DMS153 treated with DMSO at 0.1 percent for 48 hours (cell line): Measurements from ENCODE around the gene ZDHHC3.

Source experiments
- DNase-seq: peaks from one replicate; lab custom pipeline; 2025; ENCODE audit not compliant: unreplicated experiment; lab: John Stamatoyannopoulos, UW

ZDHHC3 gene

GRCh38 chr3:44899683-44900367 lies 76.1 kb downstream of the ZDHHC3 start:
- no peak for DNase-seq

- DNase-seq: no peak
Observed at GRCh38 chr3:44896440-44896839, 79.5 kb downstream of the ZDHHC3 start.

GRCh38 chr3:44894485-44894884 lies 81.5 kb downstream of the ZDHHC3 start:
- no peak for DNase-seq

GRCh38 chr3:44893097-44893496 lies 82.9 kb downstream of the ZDHHC3 start:
- no peak for DNase-seq

GRCh38 chr3:44892689-44893088 lies 83.3 kb downstream of the ZDHHC3 start:
- DNase-seq: no peak

GRCh38 chr3:44890852-44891251 lies 85.1 kb downstream of the ZDHHC3 start:
- DNase-seq: no peak

GRCh38 chr3:44890258-44890657 lies 85.7 kb downstream of the ZDHHC3 start:
- no peak for DNase-seq

- DNase-seq: no peak
Observed at GRCh38 chr3:44887101-44887500, 88.9 kb downstream of the ZDHHC3 start.

GRCh38 chr3:44886561-44886960 lies 89.4 kb downstream of the ZDHHC3 start:
- DNase-seq: no peak

- DNase-seq: no peak
Observed at GRCh38 chr3:44885618-44886017, 90.4 kb downstream of the ZDHHC3 start.

- no peak for DNase-seq
Observed at GRCh38 chr3:44883999-44884431, 92.0 kb downstream of the ZDHHC3 start.

- DNase-seq: no peak
Observed at GRCh38 chr3:44883213-44883955, 92.6 kb downstream of the ZDHHC3 start.

GRCh38 chr3:44880284-44880683 lies 95.7 kb downstream of the ZDHHC3 start:
- no peak for DNase-seq

GRCh38 chr3:44877333-44877732 lies 98.6 kb downstream of the ZDHHC3 start:
- no peak for DNase-seq

GRCh38 chr3:44875596-44875995 lies 100.4 kb downstream of the ZDHHC3 start:
- no peak for DNase-seq
